ENCODE measurements around the gene PAK6. TPM values are rescaled to one million over a fixed set of nuclear protein-coding genes. Genes with fewer than 3 reads are reported as not detected.

The PAK6 gene
- total RNA-seq, 1 experiment from 2014 or later = 30.4 TPM

- H3K27ac ChIP-seq (ENCODE audit: low read length) = no peak overlapping the region
- H3K4me1 ChIP-seq (ENCODE audit: insufficient read depth, low read length) = peaks cover 36% of the 10 kb centered on the region
- H3K4me3 ChIP-seq (ENCODE audit: low read length) = peak overlapping the region; percentile 87; the same call in 1 of the 2 replicates
- ATAC-seq (no peak), DNase-seq (no peak)
- no peaks in the 10 kb centered on the region for H3K9me3 ChIP-seq (ENCODE audit: low read length)
- CTCF ChIA-PET = no interaction called here
- peaks cover 17% of the 10 kb centered on the region for H3K79me2 ChIP-seq (ENCODE audit: low read length)
- peaks cover 6% of the 10 kb centered on the region for H3F3A ChIP-seq (ENCODE audit: low read length, unreplicated experiment)
- H3K27me3 ChIP-seq (ENCODE audit: low read length) = no peaks in the 10 kb centered on the region
- intact Hi-C loops (cut with micrococcal nuclease) = loop anchor here (2.0 kb wide), 1 partner anchor 15 kb away; no protein-coding TSS in a partner anchor
- TSS peak; percentile 30 for BruUV-seq (replicated peaks)
- H3K36me3 ChIP-seq (ENCODE audit: low read depth, low read length) = no peaks in the 10 kb centered on the region
- H3K9me2 ChIP-seq (replicated peaks; ENCODE audit: low read length) = no peaks in the 10 kb centered on the region
- H3K9ac ChIP-seq (ENCODE audit: low read length) = peak overlapping the region; percentile 79; the same call in 1 of the 2 replicates
- no peaks in the 10 kb centered on the region for H4K20me1 ChIP-seq (ENCODE audit: low read length)
- peak overlapping the region; percentile 94 for H2AFZ ChIP-seq (ENCODE audit: low read length)
- POLR2A ChIA-PET (ENCODE audit: unreplicated experiment) = no interaction called here
- peak overlapping the region; percentile 99 for H3K4me2 ChIP-seq (ENCODE audit: low read length)
- TF ChIP-seq EZH2phosphoT487 (IDR thresholded peaks at IDR 0.05; ENCODE audit: borderline replicate concordance, low read length) (no peak), EZH2 (IDR thresholded peaks at IDR 0.05; ENCODE audit: low read length, unreplicated experiment) (no peak)
Observed at GRCh38 chr15:40251486-40252140, 12.8 kb downstream of the PAK6 start.

GRCh38 chr15:40252141-40252437 lies 13.2 kb downstream of the PAK6 start:
- H3K79me2 ChIP-seq (ENCODE audit: low read length) = peaks cover 17% of the 10 kb centered on the region
- H3F3A ChIP-seq (ENCODE audit: low read length, unreplicated experiment) = peaks cover 6% of the 10 kb centered on the region
- H3K9me2 ChIP-seq (replicated peaks; ENCODE audit: low read length) = no peaks in the 10 kb centered on the region
- no peak for DNase-seq
- peak overlapping the region; percentile 99 for H3K4me2 ChIP-seq (ENCODE audit: low read length)
- H3K9ac ChIP-seq (ENCODE audit: low read length) = peak overlapping the region; percentile 79
- intact Hi-C loops (cut with micrococcal nuclease) = loop anchor here (2.0 kb wide), 1 partner anchor 15 kb away; no protein-coding TSS in a partner anchor
- no peak for ATAC-seq
- ChIA-PET POLR2A (ENCODE audit: unreplicated experiment) (no interaction called here), CTCF (no interaction called here)
- H3K4me1 ChIP-seq (ENCODE audit: insufficient read depth, low read length) = peaks cover 36% of the 10 kb centered on the region
- no peaks in the 10 kb centered on the region for H3K36me3 ChIP-seq (ENCODE audit: low read depth, low read length)
- no peaks in the 10 kb centered on the region for H4K20me1 ChIP-seq (ENCODE audit: low read length)
- TF ChIP-seq EZH2phosphoT487 (IDR thresholded peaks at IDR 0.05; ENCODE audit: borderline replicate concordance, low read length) = no peak
- TF ChIP-seq EZH2 (IDR thresholded peaks at IDR 0.05; ENCODE audit: low read length, unreplicated experiment) = no peak
- TF ChIP-seq, protein P1, sequence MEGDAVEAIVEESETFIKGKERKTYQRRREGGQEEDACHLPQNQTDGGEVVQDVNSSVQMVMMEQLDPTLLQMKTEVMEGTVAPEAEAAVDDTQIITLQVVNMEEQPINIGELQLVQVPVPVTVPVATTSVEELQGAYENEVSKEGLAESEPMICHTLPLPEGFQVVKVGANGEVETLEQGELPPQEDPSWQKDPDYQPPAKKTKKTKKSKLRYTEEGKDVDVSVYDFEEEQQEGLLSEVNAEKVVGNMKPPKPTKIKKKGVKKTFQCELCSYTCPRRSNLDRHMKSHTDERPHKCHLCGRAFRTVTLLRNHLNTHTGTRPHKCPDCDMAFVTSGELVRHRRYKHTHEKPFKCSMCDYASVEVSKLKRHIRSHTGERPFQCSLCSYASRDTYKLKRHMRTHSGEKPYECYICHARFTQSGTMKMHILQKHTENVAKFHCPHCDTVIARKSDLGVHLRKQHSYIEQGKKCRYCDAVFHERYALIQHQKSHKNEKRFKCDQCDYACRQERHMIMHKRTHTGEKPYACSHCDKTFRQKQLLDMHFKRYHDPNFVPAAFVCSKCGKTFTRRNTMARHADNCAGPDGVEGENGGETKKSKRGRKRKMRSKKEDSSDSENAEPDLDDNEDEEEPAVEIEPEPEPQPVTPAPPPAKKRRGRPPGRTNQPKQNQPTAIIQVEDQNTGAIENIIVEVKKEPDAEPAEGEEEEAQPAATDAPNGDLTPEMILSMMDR (conservative IDR thresholded peaks at IDR 0.05; ENCODE audit: low read depth, low read length) = no peak
- no peak overlapping the region for H3K27ac ChIP-seq (ENCODE audit: low read length)
- peak overlapping the region; percentile 87 for H3K4me3 ChIP-seq (ENCODE audit: low read length)
- H2AFZ ChIP-seq (ENCODE audit: low read length) = peak overlapping the region; percentile 94
- H3K27me3 ChIP-seq (ENCODE audit: low read length) = no peaks in the 10 kb centered on the region
- no TSS peak for BruUV-seq (replicated peaks)
- H3K9me3 ChIP-seq (ENCODE audit: low read length) = no peaks in the 10 kb centered on the region

GRCh38 chr15:40252438-40253166 lies 13.7 kb downstream of the PAK6 start:
- intact Hi-C loops (cut with micrococcal nuclease) = loop anchor here (2.0 kb wide), 1 partner anchor 14 kb away; no protein-coding TSS in a partner anchor
- peak; percentile 26 for ATAC-seq
- Histone ChIP-seq H3F3A (ENCODE audit: low read length, unreplicated experiment) (peaks cover 6% of the 10 kb centered on the region), H3K79me2 (ENCODE audit: low read length) (peaks cover 17% of the 10 kb centered on the region), H3K4me3 (ENCODE audit: low read length) (peak overlapping the region; percentile 87), H3K27ac (ENCODE audit: low read length) (no peak overlapping the region), H4K20me1 (ENCODE audit: low read length) (no peaks in the 10 kb centered on the region), H3K36me3 (ENCODE audit: low read depth, low read length) (no peaks in the 10 kb centered on the region), H3K9ac (ENCODE audit: low read length) (peak overlapping the region; percentile 79), H3K27me3 (ENCODE audit: low read length) (no peaks in the 10 kb centered on the region), H3K9me2 (replicated peaks; ENCODE audit: low read length) (no peaks in the 10 kb centered on the region), H2AFZ (ENCODE audit: low read length) (peak overlapping the region; percentile 94), H3K4me2 (ENCODE audit: low read length) (peak overlapping the region; percentile 99), H3K4me1 (ENCODE audit: insufficient read depth, low read length) (peaks cover 36% of the 10 kb centered on the region), H3K9me3 (ENCODE audit: low read length) (no peaks in the 10 kb centered on the region)
- no TSS peak for BruUV-seq (replicated peaks)
- TF ChIP-seq EZH2 (IDR thresholded peaks at IDR 0.05; ENCODE audit: low read length, unreplicated experiment) = no peak
- TF ChIP-seq, protein P1 (conservative IDR thresholded peaks at IDR 0.05; ENCODE audit: low read depth, low read length) = 0 out of 2 replicates have a peak, but pooled peaks have one; percentile 21
- peak; percentile 72 for DNase-seq
- ChIA-PET CTCF (no interaction called here), POLR2A (ENCODE audit: unreplicated experiment) (no interaction called here)
